ENCODE results near the gene IL1RAPL1.

DNA sequence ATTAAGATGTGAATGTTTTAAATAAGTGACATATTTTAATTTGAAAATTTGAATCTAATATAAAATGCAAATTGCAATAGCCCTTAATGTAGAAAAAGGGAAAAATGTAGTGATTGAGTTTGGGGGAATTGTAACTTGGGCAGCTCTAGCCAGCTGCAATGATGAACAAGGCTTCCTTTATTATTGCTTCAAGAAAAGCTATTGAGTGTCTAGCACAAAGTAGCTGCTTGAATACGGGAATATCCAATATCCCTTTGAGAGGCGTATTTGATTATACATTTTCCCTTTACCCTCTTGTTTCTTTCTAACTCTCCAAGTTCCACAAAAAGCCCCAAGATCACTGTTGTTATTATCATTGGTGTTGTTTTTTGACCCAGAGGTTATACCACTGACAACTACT, 21.8 kb downstream of the IL1RAPL1 start:
- TF ChIP-seq, protein P1, sequence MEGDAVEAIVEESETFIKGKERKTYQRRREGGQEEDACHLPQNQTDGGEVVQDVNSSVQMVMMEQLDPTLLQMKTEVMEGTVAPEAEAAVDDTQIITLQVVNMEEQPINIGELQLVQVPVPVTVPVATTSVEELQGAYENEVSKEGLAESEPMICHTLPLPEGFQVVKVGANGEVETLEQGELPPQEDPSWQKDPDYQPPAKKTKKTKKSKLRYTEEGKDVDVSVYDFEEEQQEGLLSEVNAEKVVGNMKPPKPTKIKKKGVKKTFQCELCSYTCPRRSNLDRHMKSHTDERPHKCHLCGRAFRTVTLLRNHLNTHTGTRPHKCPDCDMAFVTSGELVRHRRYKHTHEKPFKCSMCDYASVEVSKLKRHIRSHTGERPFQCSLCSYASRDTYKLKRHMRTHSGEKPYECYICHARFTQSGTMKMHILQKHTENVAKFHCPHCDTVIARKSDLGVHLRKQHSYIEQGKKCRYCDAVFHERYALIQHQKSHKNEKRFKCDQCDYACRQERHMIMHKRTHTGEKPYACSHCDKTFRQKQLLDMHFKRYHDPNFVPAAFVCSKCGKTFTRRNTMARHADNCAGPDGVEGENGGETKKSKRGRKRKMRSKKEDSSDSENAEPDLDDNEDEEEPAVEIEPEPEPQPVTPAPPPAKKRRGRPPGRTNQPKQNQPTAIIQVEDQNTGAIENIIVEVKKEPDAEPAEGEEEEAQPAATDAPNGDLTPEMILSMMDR (conservative IDR thresholded peaks at IDR 0.05): no peak
- no peak for TF ChIP-seq ZFX (IDR thresholded peaks at IDR 0.05)

Data from C4-2B (cell line).